NCI-H748 treated with DMSO at 0.1 percent for 48 hours (cell line): ENCODE measurements around the gene CD151.
A peak's percentile ranks its signal among the peaks of the same experiment; 100 is the strongest.

Experiments
- DNase-seq: peaks from one replicate; lab custom pipeline; 2025; lab: John Stamatoyannopoulos, UW

CD151 gene

DNA sequence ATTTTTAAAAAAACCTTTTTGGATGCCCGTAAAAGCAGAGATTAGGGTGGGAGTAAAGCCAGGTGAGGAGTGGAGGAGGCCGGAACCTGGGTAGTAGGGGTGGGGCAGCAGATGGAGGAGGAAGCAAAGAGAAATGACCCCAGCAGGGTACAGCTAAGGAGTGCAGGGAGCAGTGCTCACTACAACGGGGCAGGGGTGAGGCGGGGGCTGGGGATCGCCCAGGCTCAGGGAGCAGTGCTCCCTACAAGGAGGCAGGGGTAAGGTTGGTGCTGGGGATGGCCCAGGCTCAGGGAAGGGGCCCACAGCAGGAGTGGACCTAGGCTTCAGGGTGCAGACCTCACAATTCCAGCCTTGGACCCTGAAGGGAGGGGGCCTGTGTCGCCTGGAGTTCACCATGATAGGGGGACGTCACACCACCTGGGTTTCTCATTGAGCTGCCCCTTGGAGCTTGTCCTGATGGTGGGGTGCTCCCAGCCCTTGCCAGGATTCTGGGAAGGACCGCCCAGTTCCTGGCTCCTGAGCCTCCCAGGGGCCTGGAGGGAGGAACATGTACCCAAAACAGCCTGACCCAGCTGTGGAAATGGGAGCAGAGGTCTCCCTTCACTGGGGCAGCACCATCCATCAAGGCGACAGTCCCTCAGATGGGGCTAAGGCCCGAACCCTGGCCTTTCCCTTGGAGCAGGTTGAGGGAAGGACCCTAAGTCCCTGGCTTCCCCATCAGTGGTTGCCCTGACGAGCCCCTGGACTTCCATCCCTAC, 16.9 kb upstream of the CD151 start:
- no peak for DNase-seq

DNA sequence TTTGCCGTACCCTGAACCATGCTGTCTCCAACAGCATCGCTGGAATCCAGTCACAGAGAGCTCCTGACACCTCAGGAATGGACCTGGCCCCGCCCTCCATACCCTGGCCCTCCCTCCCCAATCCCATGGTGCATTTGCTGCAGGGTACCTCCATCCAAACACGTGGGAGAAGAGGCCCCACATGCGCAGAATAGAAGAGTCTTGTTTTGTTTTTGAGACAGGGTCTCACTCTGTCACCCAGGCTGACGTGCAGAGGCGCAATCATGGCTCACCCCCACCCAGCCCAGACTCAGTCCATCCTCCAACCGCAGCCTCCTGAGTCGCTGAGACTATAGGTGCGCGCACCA, 16.3 kb upstream of the CD151 start:
- DNase-seq, result no peak

DNA sequence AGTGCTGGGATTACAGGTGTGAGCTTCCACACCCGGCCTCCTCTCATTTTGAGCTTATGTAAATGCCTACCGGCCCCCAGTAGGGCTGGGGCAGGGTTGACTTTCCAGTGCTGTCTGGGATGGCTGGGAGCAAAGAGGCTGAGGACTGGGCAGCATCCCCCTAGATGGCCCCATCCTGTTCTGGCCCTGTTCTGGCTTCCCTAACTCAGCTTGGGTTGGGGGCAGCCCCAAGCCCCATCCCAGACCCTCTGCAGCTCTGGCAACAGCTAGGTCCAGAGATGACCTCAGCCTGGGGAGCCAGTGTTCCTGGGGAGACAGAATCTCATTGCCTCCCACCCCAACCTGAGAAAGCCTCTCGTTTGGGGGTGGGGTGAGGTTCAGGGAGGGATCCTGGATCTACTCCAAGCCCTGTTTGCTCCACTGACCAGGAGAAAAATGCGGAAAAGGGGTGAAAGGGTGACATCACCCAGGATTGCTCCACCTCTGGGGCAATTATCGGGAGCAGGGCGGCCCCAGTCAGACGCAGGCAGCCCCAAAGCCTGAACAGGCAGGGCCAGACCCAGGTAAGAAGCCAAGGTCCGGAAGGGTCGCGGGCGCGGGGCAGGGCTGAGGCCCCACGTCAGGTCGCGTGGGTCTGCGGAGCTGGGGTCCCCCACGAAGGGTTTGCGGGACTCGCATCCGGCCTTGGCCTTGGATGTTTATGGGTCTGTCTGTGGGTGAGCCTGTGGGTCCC, 14.2 kb upstream of the CD151 start, which contains the start of gene PNPLA2:
TSS of gene PNPLA2 (plus strand) at position 519 of the 733 bp plus-strand sequence. CDS start 805 bp downstream, outside the sequence.
- DNase-seq, result no peak

DNA sequence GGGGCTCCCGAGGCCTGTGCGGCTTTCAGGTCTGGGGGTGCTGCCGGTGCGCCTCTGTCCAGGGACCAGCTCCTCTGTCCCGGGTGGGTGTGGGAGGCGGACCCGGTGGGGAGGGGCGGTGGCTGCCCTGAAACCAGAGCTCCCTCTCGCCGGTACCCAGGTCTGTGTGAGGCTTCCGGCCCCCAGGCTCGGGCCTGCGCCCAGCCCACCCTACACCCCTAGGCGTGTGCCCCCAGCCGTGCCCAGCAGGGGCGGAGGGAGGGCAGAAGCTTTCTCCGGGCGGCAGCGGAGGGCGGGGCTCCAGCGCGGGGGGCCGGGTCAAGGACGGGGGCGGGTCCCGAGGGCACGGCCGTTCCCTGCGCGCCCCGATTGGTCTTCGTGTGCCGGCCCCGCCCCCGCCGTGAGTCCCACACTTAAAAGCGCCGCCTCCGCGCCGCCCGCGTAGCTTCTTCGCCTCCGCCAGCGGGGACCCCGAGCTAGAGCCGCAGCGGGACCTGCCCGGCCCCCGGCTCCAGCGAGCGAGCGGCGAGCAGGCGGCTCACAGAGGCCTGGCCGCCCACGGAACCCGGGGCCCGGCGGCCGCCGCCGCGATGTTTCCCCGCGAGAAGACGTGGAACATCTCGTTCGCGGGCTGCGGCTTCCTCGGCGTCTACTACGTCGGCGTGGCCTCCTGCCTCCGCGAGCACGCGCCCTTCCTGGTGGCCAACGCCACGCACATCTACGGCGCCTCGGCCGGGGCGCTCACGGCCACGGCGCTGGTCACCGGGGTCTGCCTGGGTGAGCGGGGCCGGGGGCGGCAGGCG, 13.4 kb upstream of the CD151 start:
- peak; percentile 64 for DNase-seq

DNA sequence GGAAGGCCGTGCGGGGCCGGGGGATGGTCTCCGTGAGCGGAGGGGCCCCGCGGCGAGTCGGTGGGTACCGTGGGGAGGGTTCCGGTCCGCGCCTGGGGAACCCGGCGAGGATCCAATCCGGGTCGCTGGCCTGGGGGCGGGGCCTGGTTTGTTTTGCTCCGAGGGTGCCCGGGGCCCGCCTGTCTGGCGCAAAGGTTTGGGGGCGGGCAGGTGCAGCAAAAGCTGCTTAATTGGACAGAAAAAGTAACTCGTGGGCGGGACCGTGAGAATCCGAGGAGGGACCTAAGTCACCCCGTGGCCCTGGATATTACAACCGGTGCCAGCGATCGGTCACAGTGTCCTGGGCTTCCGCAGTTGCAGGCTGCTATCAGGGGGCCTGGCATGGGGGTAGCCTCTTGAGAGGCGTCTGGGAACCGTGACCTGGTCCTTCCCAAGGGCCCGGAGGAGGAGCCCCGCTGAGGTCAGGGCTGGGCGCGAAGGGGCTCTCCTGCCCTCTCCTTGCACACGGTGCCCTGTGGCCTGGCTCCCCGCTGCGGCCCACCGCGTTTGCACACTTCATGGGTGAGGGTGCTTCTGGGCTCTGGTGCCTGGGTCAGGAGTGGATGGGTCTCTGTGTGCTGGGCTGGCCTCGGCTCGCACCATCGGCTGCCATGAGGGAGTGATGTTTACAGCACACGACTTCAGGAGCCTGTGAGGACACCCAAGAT, 12.7 kb upstream of the CD151 start:
- DNase-seq, result peak; percentile 30

DNA sequence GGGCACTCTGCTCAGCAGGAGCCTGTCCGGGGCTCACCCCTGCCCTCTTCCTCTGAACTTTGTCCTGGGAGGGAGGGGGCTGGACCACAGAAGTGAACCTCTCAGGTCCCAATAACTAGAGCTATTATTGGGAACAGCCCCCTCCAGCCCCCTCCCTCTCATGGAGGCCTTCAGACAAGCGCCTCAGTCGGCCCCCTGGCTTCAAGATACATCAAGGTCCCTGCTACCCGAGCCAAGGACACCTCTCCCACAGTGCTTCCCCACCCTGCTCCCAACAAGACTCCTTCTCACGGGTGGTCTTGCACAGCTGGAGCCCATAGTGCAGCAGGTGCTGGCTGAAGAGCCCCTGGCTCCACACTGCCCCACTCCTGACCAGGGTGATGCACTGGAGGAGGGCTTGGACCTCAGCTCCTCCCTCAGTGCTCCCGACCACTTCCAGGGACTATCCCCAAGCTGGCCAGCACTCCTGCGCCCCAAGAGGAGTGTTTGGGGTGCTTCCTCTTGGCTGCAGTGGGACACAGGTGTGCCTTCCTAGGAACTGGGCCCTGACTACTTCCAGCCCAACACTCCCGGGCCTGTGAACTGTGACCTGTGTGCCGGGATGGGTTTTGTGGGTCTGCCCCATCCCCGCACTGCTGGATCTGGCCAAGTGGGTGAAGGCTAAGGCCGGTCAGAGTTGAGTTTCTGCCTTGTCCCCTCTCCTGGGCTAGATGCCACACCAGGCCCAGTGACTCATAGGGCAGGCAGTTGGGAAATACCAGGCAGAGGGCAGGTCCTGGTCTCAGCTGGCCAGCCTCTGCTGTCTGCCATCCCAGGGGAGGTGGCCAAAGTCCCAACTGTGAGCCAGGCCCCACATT, 11.9 kb upstream of the CD151 start:
- no peak for DNase-seq

DNA sequence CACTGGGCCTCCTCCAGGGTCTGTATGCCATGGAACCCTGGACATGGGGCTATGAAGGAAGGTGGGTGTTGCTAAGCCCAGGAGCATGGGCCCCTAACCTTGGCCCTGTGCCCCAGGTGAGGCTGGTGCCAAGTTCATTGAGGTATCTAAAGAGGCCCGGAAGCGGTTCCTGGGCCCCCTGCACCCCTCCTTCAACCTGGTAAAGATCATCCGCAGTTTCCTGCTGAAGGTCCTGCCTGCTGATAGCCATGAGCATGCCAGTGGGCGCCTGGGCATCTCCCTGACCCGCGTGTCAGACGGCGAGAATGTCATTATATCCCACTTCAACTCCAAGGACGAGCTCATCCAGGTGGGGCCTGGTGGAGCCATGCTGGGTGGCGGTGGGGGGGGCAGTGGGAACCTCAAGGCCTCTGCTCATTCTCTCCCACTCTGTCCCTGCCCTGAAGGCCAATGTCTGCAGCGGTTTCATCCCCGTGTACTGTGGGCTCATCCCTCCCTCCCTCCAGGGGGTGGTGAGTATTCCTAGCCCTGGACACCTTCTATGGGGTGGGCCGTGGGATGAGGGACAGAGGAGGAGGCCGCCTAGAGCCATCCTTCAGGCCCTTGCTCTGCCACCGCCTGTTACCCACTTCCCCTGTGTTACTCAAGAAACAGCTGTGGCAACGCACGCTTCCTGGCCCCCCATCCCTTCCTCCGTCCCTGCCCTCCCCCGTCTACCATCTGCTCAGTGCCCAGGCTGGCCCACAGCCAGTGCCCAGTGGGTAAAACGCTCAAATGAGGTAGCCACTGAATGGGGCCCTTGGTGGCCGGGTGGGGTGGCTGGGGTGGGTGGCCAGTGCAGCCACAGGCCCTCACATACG, 11.0 kb upstream of the CD151 start:
- no peak for DNase-seq

DNA sequence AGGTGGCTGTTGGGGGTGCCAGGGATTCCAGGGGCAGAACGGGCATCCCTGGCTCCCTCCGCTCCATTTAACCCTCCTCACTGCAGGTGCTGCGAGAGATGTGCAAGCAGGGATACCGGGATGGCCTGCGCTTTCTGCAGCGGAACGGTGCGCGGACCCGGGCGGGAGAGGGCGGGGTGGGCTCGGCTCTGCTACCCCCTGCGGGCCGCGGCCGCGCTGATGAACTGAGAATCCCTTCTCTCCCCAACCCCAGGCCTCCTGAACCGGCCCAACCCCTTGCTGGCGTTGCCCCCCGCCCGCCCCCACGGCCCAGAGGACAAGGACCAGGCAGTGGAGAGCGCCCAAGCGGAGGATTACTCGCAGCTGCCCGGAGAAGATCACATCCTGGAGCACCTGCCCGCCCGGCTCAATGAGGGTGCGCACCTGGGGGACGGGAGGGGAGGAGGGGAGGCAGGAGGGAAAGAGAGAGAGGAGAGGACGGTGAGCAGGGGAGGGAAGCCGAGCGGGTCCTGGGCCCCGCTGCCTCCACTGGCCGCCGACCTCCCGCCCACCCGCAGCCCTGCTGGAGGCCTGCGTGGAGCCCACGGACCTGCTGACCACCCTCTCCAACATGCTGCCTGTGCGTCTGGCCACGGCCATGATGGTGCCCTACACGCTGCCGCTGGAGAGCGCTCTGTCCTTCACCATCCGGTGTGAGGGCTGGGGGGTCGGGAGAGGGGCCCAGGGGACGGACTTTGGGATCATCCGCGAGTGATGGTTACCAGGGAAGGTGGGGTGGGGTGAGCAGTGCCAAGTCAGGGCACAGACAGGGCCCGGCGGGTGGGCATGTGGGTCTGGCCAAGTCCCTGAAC, 9.1 kb upstream of the CD151 start:
- DNase-seq, result no peak

DNA sequence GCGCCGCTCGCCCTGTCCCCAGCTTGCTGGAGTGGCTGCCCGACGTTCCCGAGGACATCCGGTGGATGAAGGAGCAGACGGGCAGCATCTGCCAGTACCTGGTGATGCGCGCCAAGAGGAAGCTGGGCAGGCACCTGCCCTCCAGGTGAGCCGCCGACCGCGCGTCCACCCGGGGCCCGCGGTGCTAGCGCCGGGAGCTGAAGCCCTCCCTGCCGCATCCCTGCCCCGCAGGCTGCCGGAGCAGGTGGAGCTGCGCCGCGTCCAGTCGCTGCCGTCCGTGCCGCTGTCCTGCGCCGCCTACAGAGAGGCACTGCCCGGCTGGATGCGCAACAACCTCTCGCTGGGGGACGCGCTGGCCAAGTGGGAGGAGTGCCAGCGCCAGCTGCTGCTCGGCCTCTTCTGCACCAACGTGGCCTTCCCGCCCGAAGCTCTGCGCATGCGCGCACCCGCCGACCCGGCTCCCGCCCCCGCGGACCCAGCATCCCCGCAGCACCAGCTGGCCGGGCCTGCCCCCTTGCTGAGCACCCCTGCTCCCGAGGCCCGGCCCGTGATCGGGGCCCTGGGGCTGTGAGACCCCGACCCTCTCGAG, 8.4 kb upstream of the CD151 start:
- peak; percentile 29 for DNase-seq

DNA sequence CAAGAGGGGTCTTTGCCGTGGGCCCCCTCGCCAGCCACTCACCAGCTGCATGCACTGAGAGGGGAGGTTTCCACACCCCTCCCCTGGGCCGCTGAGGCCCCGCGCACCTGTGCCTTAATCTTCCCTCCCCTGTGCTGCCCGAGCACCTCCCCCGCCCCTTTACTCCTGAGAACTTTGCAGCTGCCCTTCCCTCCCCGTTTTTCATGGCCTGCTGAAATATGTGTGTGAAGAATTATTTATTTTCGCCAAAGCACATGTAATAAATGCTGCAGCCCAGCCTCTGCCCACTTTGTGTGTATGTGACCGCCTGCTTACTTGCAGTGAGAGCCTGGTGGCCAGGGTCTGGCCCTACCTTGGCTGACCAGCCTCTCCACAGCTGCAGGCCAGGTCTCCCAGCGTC, 7.8 kb upstream of the CD151 start:
- no peak for DNase-seq

DNA sequence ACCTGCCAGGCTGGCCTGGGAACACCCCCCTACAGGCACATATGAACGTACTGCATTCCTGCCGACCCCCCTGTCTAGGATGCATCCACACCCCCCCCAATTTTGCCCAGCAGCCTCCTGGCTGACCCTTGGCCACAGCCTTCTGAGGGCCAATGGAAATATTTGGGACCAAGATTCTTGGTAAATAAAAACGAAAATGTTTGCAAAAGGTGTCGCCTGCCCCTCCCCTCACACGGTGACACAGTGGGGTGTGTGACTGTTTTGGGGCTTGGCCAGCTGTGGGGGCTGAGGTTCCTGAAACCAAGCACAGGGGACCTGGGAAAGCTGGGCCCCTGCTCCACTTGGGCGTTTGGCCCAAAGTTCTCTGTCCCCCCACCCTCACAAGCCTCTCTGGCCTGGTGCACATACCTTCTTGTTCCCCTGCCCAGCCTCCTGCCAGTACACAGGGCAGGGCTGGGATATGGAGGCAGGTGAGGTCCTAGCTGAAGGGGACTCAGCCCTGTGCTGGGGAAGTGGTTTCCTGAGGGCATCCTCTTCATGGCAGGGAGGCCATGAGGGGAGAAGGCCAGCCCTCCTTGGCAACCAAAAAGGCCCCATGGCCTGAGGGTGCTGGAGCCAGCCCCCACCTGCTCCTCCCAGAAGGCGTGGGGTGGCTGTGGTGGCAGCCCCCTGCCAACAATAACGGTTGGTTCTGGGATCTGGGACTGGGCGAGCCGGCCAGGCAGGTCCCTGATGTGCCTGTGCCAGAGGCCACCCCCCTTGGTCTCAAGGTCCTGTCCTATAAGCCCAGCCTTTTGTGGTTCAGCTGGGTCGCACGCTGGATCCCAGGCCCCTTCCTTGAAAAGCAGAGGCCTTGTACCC, 7.2 kb upstream of the CD151 start:
- no peak for DNase-seq

DNA sequence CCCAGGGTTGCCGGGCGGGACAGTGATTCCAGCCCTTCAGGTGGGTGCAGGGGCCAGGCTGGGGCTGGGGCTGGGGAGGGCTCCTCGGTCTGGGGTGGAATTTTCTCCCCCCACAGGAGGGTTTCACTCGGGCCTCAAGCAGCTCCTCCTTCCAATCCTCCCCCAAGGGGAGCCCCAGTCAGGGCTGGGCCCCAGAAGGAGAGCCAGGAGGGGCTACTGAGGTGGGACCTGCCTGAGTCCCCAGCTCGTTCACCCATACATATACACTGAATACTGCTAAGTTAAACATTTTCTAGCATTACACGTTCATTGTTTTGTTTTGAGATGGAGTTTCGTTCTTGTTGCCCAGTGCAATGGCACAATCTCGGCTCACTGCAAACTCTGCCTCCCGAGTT, 6.5 kb upstream of the CD151 start:
- DNase-seq, result no peak

DNA sequence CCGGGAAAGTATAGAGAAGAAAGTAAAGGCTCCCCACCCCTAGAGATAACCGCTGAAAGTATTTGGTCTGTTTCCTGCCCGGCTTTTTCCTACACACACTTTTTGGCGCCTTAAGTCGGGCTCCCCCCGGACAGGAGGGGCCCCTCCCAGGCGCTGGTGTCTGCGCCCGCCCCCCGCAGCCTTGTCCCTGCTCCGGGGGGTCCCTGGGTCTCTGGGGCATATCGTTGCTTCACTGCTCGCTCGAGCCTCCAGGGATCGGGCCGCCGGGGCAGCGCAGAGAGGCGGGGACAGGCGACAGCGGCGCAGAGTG, 6.0 kb upstream of the CD151 start:
- no peak for DNase-seq

DNA sequence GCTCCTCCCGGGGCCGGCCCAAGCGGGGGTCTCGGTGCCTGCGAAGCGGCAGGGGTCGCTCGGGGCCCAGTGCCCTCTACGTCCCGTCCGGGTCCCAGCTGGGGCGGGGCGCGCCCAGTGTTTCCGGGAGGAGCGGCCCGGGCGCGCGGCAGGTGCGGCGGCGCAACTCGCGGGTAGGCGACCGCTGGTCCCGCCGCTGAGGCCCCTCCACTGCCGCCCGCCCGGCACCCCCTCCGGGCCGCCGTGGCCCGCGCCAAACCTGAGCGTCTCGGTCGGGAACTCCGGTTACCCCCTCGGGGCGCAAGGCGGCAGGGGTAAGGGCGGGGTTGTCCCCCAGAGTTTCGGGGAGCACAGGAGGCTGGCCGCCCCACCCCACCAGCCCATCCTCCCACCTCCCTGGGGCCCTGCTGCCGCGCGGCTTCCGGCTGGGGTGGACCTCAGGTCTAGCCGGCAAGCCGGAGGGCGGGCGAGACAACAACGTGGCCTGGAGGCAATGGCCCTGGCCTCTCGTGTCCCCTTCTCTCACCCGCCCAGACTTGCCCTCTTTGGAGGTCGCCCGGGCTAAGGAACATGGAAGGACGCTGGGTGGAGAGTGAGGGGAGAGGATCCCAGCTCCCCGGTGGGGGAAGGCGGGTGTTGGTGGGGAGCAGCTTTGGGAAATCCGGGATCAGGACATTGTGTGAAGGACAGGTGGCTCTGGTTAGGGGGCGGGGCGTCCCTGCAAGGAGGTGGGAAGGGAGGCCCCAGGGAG, 5.4 kb upstream of the CD151 start:
- no peak for DNase-seq

DNA sequence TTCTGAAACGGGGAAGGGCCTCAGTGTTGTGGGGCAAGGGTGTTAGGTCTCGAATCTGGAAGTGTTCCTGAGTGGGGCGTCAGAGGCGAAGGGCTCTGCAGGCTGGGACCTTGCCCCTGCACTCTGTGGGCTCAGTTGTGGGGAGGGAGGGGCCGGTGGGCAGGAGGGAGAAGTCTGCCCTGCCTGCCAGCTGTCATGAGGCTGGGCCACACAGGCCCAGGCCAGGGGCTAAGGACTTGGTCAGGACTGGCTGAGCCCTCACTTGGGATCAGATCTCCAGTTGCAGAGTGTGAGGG, 4.9 kb upstream of the CD151 start, which contains the start of gene CRACR2B:
TSS of gene CRACR2B (plus strand) at position 23 of the 296 bp plus-strand sequence. CDS start 689 bp downstream, outside the sequence.
- DNase-seq, result no peak

DNA sequence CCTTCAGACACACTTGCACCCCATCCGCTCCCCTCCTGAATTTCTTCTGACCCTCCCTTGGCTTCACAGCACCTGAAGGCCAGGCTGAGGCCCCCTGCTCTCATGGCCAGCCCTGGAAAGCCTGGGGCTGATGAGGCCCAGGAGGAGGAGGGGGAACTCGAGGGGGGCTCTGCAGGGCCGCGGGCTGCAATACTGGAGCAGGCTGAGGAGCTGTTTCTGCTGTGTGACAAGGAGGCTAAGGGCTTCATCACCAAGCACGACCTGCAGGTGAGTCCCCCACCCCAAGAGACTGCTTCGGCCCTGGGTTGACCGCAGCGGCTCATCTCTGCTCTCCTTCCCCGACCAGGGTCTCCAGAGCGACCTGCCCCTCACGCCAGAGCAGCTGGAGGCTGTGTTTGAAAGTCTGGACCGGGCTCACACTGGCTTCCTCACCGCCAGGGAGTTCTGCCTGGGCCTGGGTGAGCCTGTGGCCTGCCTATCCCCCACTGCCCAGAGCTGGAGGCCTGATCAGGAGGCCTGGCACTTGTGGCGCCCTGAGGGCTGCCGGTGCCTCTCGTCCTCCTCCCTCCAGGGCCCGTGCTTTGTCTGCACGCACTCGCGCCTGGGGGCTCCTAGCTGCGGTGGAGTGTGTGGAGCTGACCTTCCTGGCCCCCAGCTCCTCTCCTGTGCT, 4.1 kb upstream of the CD151 start:
- no peak for DNase-seq
